Activated CD8-positive, alpha-beta memory T cell treated with anti-CD3 and anti-CD28 coated beads, Interleukin-2, amount 10 ng/mL, durations not matched to agents 7 days and 5 days (primary cell): ENCODE measurements around the gene MYO1F. TPM values are rescaled to one million over a fixed set of nuclear protein-coding genes. Genes with fewer than 3 reads are reported as not detected.

Source experiments
- ATAC-seq: fragments of 150-1000 bp; cut with Tn5 transposase; one replicate; pipeline ENCODE4 v1.10.0; 2021; ENCODE audit warnings: moderate library complexity
- CTCF ChIA-PET: fragments of 350-600 bp; sonication (Branson Sonifier 250); formaldehyde crosslinking; loops from one replicate; lab custom pipeline; 2021; ENCODE audit warnings: antibody characterized with exemption; lab: Charles Lee
- DNase-seq: peaks from one replicate; pipeline ENCODE4 v3.0.0-alpha.2; 2020
- H3K27ac Mint-ChIP-seq: one replicate; pipeline ENCODE4 v1.8.0; 2021; ENCODE audit warnings: mild to moderate bottlenecking, mixed read lengths
- H3K27me3 Mint-ChIP-seq: one replicate; pipeline ENCODE4 v1.8.0; 2021; ENCODE audit warnings: mixed read lengths
- H3K36me3 Mint-ChIP-seq: one replicate; pipeline ENCODE4 v1.8.0; 2021; ENCODE audit warnings: mild to moderate bottlenecking, mixed read lengths
- H3K4me1 Mint-ChIP-seq: one replicate; pipeline ENCODE4 v1.8.0; 2021; ENCODE audit warnings: mixed read lengths
- H3K4me3 Mint-ChIP-seq: one replicate; pipeline ENCODE4 v1.8.0; 2021; ENCODE audit warnings: mild to moderate bottlenecking, moderate library complexity, mixed read lengths
- H3K9me3 Mint-ChIP-seq: one replicate; pipeline ENCODE4 v1.8.0; 2022; ENCODE audit warnings: low read depth, mixed read lengths
- total RNA-seq, 2 experiments: library from RNA; stranded (reverse); gene quantifications; one replicate each; pipeline ENCODE4 v1.2.3, GENCODE V29; 2021

MYO1F gene
- total RNA-seq, 2 experiments from 2014 or later = 250 to 441 TPM

DNA sequence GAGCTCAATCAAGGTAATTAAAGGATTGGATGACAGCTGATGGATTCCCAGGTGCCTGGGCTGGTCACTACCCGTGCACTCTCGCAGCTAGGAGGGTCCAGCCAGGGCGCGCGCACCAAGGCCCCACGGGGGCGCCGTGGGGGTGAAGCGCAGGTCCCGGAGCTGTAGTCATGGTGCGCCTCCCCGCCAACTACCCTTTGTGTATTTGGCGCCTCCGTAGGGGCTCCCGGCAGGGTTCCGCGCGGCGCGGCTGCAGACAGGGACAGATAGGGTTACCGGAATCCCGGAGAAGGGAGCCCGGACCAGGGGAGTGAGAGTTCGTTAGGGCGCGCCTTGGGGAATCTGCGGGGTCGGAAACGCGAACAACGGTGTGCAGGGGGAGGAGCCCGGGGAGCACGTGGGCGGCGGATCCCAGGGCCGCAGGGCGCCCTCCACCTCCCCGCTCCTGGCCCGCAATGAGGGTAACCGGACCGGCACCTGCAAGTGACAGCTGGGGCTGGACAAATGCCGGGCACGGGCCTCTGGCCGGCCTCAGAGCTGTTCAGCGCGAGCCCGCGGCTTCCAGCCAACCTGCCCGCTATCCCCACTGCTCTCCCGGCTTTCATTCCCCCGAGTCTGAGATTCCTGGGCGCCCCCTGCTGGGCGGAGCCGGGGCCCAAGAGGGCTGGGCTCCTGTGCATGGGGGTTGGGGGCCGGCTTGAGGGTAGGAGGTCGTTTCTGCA lies 71.4 kb downstream of the MYO1F start:
- Mint-ChIP-seq H3K4me1 (peaks cover 15% of the 10 kb centered on the region), H3K27ac (peak overlapping the region; percentile 78), H3K9me3 (no peaks in the 10 kb centered on the region), H3K4me3 (peak overlapping the region; percentile 82), H3K36me3 (no peaks in the 10 kb centered on the region), H3K27me3 (no peaks in the 10 kb centered on the region)
- CTCF ChIA-PET = interaction anchor here (0.6 to 4.0 kb wide), 18 partner anchors 8 to 166 kb away, joined by 3 to 40 read pairs (median 6); partner anchors contain the start of genes HNRNPM, MARCHF2, MYO1F and ZNF414
- ATAC-seq (peak; percentile 83), DNase-seq (peak; percentile 71)

DNA sequence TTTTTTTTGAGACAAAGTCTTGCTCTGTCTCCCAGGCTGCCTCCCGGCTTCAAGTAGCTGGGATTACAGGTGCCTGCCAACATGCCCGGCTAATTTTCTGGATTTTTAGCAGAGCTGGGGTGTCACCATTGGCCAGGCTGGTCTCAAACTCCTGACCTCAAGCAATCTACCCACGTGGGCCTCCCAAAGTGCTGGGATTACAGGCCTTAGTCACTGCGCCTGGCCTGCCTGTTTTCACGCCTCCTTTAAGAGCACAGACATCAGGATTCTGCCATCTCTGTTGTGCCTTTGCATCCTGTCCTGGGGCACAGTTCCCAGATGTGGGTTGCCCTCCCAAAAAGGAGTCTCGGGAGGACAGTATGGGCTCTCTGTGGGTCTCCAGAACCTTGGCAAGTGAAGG lies 72.3 kb downstream of the MYO1F start:
- Mint-ChIP-seq H3K27ac (no peak overlapping the region), H3K4me1 (peaks cover 20% of the 10 kb centered on the region), H3K9me3 (no peaks in the 10 kb centered on the region), H3K27me3 (no peaks in the 10 kb centered on the region), H3K4me3 (peak overlapping the region; percentile 29), H3K36me3 (no peaks in the 10 kb centered on the region)
- CTCF ChIA-PET = interaction anchor here (0.7 to 4.0 kb wide), 13 partner anchors 9 to 165 kb away, joined by 3 to 40 read pairs (median 7); partner anchors contain the start of genes HNRNPM, MARCHF2, MYO1F and ZNF414
- no peak for DNase-seq
- ATAC-seq = no peak

DNA sequence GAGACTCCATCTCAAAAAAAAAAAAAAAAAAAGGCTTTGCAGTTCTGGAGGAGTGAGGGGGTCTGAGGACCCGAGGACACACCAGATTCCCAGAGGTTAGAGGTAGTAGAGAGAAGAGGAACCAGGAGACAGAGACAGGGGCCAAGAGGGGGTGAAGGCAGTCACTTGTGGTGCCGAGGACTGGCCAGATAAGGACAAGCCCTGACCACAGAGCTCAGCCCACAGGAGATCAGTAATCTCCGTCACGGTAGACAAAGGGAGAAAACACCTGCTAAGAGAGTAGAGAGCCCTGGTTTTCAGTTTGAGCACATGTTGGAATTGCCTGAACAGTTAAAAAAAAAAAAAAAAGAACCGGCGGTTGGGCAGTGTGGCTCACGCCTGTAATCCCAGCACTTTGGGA lies 73.1 kb downstream of the MYO1F start:
- Mint-ChIP-seq H3K4me3 (no peak overlapping the region), H3K27me3 (no peaks in the 10 kb centered on the region), H3K9me3 (no peaks in the 10 kb centered on the region), H3K4me1 (peaks cover 20% of the 10 kb centered on the region), H3K27ac (no peak overlapping the region), H3K36me3 (no peaks in the 10 kb centered on the region)
- CTCF ChIA-PET = interaction anchor here (0.9 to 4.0 kb wide), 8 partner anchors 10 to 92 kb away, joined by 3 to 40 read pairs (median 9); partner anchors contain the start of genes HNRNPM, MARCHF2 and ZNF414
- no peak for ATAC-seq
- DNase-seq = no peak

DNA sequence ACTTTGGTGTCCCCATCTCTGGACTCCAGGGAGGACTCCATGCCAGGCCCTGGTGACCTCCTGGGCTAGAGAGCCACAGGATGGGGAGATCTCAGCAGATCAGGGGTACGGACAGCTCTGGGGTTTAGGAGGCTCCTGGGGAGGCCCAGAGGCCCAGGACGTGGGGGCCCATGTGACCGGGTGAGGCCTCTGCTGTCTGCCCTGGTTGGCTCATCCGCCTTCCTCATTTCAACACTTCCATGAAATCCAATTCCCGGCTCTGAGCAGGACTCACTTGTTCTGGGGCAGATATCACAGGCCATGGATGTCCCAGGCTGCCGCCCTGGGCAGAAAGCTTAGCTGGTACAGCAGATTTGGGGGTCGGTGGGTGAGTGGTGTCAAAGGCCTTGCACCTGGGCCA lies 73.7 kb downstream of the MYO1F start:
- CTCF ChIA-PET = interaction anchor here (0.9 to 1.6 kb wide), 4 partner anchors 9 to 77 kb away, joined by 3 to 6 read pairs (median 3); no protein-coding TSS in a partner anchor
- Mint-ChIP-seq H3K4me1 (peaks cover 20% of the 10 kb centered on the region), H3K4me3 (no peak overlapping the region), H3K27me3 (no peaks in the 10 kb centered on the region), H3K36me3 (no peaks in the 10 kb centered on the region), H3K9me3 (no peaks in the 10 kb centered on the region), H3K27ac (no peak overlapping the region)
- DNase-seq (no peak), ATAC-seq (no peak)

DNA sequence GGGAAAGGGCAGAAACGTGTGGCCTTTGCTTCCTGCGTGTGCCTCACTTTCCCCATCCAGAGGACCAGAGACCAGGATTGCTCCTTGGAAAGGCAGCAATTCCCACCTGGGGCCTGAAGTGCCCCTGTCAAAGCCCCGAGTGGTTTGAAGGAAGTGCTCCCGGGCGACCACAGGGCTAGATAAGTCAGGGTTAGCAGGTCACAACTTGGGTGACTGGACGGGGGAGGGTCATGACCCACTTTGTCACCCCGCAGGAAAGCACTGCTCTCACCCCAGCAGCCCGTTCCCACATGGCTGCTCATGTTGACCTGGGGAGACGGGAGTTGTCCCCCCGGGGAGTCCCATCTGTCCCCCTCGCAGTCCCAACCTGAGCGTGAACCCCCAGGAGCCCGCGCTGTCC lies 75.3 kb downstream of the MYO1F start:
- no peak for DNase-seq
- no peaks in the 10 kb centered on the region for H3K27me3 Mint-ChIP-seq
- peaks cover 20% of the 10 kb centered on the region for H3K4me1 Mint-ChIP-seq
- no peak overlapping the region for H3K27ac Mint-ChIP-seq
- ATAC-seq = no peak
- H3K36me3 Mint-ChIP-seq = no peaks in the 10 kb centered on the region
- H3K4me3 Mint-ChIP-seq = no peak overlapping the region
- no peaks in the 10 kb centered on the region for H3K9me3 Mint-ChIP-seq
- CTCF ChIA-PET = no interaction called here

DNA sequence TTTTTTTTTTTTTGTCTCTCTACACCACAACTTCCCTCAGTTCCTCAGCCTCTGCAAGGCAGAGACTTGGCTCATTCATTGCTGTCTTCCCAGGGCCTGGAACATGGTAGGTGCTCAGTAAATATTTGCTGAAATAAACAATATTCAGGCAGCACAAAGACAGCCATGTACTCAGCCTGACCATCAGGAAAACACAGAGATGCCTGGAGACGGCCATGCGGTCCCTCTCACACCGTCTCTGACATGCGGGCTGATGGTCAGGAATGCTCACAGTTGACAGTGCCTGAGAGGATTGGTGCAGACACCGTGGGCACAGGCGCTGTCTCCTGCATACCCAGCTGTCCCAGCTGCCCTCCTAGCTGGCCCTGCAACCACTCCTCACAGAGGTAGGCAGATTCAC lies 75.7 kb downstream of the MYO1F start:
- H3K4me1 Mint-ChIP-seq = peaks cover 19% of the 10 kb centered on the region
- no peak overlapping the region for H3K27ac Mint-ChIP-seq

DNA sequence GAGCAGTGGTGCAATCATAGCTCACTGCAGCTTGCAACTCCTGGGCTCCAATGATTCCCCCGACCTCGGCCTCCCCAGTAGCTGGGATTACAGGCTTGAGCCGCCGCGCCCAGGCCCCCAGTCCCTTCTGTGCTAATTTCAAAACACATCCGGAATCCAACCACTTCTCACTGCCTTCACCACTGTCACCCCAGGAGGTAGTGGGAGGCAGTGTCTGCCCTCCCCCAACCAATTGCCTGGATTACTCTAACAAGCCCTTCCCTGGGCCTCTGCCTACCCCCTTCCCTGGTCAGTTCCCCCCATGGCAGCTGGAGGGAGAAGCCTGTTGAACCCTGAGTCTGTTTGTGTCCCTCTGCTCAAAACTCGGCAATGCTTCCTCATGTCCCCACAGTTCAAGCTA lies 77.1 kb downstream of the MYO1F start:
- CTCF ChIA-PET = interaction anchor here (0.6 to 1.3 kb wide), 2 partner anchors 50 to 85 kb away, joined by 3 read pairs; no protein-coding TSS in a partner anchor
- Mint-ChIP-seq H3K36me3 (no peaks in the 10 kb centered on the region), H3K9me3 (no peaks in the 10 kb centered on the region), H3K4me3 (no peak overlapping the region), H3K27me3 (no peaks in the 10 kb centered on the region), H3K27ac (no peak overlapping the region), H3K4me1 (peaks cover 12% of the 10 kb centered on the region)
- ATAC-seq (no peak), DNase-seq (no peak)

More for the DNA sequence above, 75.7 kb downstream of the MYO1F start:
- ATAC-seq = no peak
- Mint-ChIP-seq H3K9me3 (no peaks in the 10 kb centered on the region), H3K36me3 (no peaks in the 10 kb centered on the region), H3K27me3 (no peaks in the 10 kb centered on the region), H3K4me3 (no peak overlapping the region)
- CTCF ChIA-PET = no interaction called here
- DNase-seq = no peak

DNA sequence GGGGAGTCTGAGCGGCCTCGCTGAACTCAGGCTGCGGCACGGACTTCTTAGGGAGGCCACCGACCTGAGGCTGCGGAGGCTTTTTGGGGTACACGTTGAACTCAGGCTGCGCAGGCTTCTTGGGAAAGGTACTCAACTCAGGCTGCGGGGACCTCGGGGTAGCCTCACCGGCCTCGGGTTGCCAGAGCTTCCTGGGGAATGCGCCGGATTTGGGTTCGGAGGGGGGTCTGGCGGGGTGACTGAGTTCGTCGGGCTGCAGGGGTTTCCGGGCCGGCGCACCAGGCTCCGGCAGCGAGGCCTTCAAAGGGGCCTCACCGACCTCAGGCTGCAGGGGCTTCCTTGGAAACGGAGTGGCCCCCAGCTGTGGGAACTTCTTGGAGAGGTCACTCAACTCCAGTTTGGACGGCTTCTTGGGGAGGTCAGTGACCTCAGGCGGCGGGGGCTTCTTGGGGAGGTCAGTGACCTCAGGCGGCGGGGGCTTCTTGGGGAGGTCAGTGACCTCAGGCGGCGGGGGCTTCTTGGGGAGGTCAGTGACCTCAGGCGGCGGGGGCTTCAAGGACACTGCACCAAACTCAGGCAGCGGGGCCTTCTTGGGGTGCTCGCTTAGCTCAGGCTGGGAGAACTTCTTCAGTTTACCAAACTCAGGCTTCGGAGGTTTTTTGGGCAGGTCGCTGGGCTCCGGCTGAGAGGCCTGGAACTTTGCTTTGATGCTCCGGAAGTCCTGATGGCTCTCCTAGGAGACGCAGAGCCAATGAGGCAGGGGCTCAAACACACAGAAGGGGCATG lies 78.0 kb downstream of the MYO1F start:
- Mint-ChIP-seq H3K9me3 (no peaks in the 10 kb centered on the region), H3K4me3 (no peak overlapping the region), H3K27ac (no peak overlapping the region), H3K4me1 (peaks cover 12% of the 10 kb centered on the region), H3K27me3 (no peaks in the 10 kb centered on the region), H3K36me3 (no peaks in the 10 kb centered on the region)
- DNase-seq (no peak), ATAC-seq (no peak)
- CTCF ChIA-PET = interaction anchor here (1.0 to 1.3 kb wide), 2 partner anchors 12 to 84 kb away, joined by 3 read pairs; no protein-coding TSS in a partner anchor

DNA sequence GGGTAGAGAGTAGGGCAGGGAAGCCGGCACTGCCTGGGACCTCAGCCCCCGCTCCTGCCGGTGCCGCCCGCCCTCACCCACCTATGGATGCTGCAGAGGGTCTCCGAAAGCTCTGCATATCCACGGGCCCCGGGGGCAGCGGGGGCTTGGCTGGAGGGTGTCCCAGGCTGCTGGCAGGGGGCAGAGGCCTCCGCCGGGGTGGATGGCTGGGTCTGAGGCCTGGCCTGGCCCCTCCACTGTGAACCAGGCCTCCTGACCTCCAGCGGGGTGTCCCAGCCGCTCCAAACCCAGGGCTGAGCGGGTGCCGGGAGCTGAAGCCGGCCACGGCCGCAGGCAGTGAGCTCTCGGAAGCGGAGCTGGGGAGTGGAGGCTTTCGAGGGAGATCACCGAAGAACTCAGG lies 78.9 kb downstream of the MYO1F start:
- CTCF ChIA-PET = interaction anchor here (0.8 to 1.0 kb wide), 2 partner anchors 11 to 14 kb away, joined by 3 read pairs; no protein-coding TSS in a partner anchor
- no peak for ATAC-seq
- no peak overlapping the region for H3K4me3 Mint-ChIP-seq
- H3K9me3 Mint-ChIP-seq = no peaks in the 10 kb centered on the region
- H3K36me3 Mint-ChIP-seq = no peaks in the 10 kb centered on the region
- peaks cover 16% of the 10 kb centered on the region for H3K4me1 Mint-ChIP-seq
- DNase-seq = no peak
- no peaks in the 10 kb centered on the region for H3K27me3 Mint-ChIP-seq
- no peak overlapping the region for H3K27ac Mint-ChIP-seq

DNA sequence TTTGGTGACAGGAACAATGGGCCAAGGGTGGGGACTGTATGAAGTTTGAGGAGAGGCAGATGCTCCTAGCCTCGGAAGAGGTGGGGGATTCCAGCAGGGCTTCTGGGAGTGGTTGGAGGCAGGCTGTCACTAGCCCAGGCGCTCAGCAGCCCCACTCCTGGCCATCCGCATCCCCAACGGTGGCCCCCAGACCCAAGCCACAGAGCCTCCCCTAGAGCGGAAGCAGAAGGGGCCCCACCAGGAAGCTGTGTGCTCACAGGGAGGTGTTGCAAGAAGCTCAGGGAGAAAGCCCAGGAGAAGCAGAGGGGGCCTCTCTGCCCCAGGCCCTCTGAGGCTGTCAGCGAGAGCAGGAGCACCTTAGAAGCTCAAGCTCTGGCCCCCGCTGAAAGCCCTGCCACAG lies 83.1 kb downstream of the MYO1F start:
- peak; percentile 45 for ATAC-seq
- CTCF ChIA-PET = interaction anchor here (0.9 to 2.1 kb wide), 12 partner anchors 9 to 140 kb away, joined by 3 to 12 read pairs (median 4); partner anchors contain the start of genes MYO1F and ZNF414
- Mint-ChIP-seq H3K27me3 (no peaks in the 10 kb centered on the region), H3K9me3 (no peaks in the 10 kb centered on the region), H3K36me3 (peaks cover 2% of the 10 kb centered on the region), H3K4me1 (peaks cover 13% of the 10 kb centered on the region), H3K27ac (peak overlapping the region; percentile 69), H3K4me3 (no peak overlapping the region)
- no peak for DNase-seq

DNA sequence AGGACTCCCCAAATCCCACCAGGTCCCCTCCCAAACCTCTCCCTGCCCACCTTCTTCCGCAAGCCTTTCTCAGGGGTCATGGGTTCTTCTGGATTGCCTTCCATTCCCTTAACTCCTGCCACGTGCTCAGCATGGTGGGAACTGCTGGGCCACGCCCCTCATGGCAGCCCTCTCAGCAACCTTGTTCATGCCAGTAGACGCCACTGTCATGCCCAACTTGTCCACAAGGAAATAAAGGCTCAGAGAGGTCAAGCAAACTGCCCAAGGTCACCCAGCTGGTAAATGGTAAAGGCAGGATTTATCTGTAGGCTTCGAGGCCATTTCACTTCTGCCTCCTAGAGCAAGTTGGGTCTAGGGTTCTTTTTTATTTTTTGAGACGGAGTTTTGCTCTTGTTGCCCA lies 85.7 kb downstream of the MYO1F start:
- ATAC-seq = no peak
- peaks cover 34% of the 10 kb centered on the region for H3K4me1 Mint-ChIP-seq
- CTCF ChIA-PET = interaction anchor here (1.8 kb wide), 1 partner anchor 14 kb away, joined by 7 read pairs; no protein-coding TSS in a partner anchor

DNA sequence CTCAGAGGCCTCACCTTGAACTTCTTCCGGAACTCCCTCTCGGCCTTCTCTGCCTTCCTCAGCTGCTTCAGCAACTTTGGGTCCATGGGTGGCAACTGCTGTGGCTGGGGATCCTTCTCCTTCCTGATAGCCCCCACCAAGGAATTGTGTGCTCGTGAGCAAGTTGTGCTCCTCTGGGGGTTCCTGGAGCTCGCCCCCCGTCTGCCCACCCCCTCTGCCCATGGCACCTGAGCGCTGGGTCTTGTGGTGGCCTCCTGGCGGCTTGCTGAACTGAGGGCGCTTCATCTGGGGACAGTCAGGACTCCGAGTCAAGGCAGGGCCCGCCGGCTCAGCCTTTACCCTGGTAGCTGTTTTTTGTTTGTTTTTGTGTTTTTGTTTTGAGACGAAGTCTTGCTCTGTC lies 86.4 kb downstream of the MYO1F start:
- H3K27ac Mint-ChIP-seq = peak overlapping the region; percentile 15
- DNase-seq (no peak), ATAC-seq (no peak)
- H3K4me1 Mint-ChIP-seq = peaks cover 39% of the 10 kb centered on the region
- H3K9me3 Mint-ChIP-seq = no peaks in the 10 kb centered on the region
- CTCF ChIA-PET = interaction anchor here (1.8 kb wide), 1 partner anchor 14 kb away, joined by 7 read pairs; no protein-coding TSS in a partner anchor
- peaks cover 26% of the 10 kb centered on the region for H3K36me3 Mint-ChIP-seq
- no peaks in the 10 kb centered on the region for H3K27me3 Mint-ChIP-seq
- no peak overlapping the region for H3K4me3 Mint-ChIP-seq

More for the DNA sequence above, 85.7 kb downstream of the MYO1F start:
- Mint-ChIP-seq H3K4me3 (no peak overlapping the region), H3K27me3 (no peaks in the 10 kb centered on the region), H3K36me3 (peaks cover 23% of the 10 kb centered on the region), H3K9me3 (no peaks in the 10 kb centered on the region), H3K27ac (no peak overlapping the region)
- DNase-seq = no peak

DNA sequence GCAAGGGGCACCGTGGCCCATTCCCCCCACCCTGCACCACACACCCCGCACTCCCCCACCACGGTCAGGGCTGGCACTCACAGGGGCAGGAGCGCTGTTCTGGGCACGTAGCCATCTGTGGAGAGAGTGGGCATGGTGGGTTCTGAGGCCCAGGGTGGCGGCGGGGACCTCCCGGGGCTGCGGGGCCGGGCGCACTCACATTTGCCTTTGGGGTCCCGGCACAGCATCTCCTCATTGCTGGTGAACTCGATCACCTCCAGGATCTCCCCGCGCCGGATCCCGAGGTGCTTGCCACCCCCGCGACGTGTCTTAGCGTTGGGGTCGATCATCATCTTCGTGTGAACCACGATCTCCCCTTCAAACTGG lies 86.9 kb downstream of the MYO1F start:
- Mint-ChIP-seq H3K4me1 (peaks cover 42% of the 10 kb centered on the region), H3K9me3 (no peaks in the 10 kb centered on the region), H3K27ac (no peak overlapping the region), H3K4me3 (no peak overlapping the region), H3K27me3 (no peaks in the 10 kb centered on the region), H3K36me3 (peaks cover 28% of the 10 kb centered on the region)
- ATAC-seq = no peak
- CTCF ChIA-PET = no interaction called here
- no peak for DNase-seq
